Neural progenitor cell (in vitro differentiated cells): ENCODE measurements around the gene ADGRD1. TPM values are rescaled to one million over a fixed set of nuclear protein-coding genes. Genes with fewer than 3 reads are reported as not detected.

Experiments used
- DNase-seq: peaks from one replicate; pipeline ENCODE4 v3.0.0-alpha.2; 2016; ENCODE audit warnings: low spot score
- H2AFZ ChIP-seq: fragments of 200-600 bp; sonication (generic); replicated peaks from 2 replicates; pipeline ENCODE4 v1.6.1; 2016; ENCODE audit warnings: antibody characterized with exemption
- H3F3A ChIP-seq: fragments of 200-600 bp; sonication (generic); 2 replicates; pipeline ENCODE4 v1.6.1; 2016; ENCODE audit warnings: antibody characterized with exemption, low read depth
- H3K27ac ChIP-seq: fragments of 200-600 bp; sonication (generic); 2 replicates; pipeline ENCODE4 v1.5.1; 2016; ENCODE audit warnings: mild to moderate bottlenecking
- H3K27me3 ChIP-seq: fragments of 200-600 bp; sonication (generic); 2 replicates; pipeline ENCODE4 v1.6.1; 2016; ENCODE audit warnings: mild to moderate bottlenecking, moderate library complexity
- H3K36me3 ChIP-seq: fragments of 200-600 bp; sonication (generic); 2 replicates; pipeline ENCODE4 v1.5.1; 2016
- H3K4me1 ChIP-seq: fragments of 200-600 bp; sonication (generic); 2 replicates; pipeline ENCODE4 v1.6.1; 2016; ENCODE audit warnings: mixed run types
- H3K4me2 ChIP-seq: fragments of 200-600 bp; sonication (generic); 2 replicates; pipeline ENCODE4 v1.6.1; 2016
- H3K4me3 ChIP-seq: fragments of 200-600 bp; sonication (generic); 2 replicates; pipeline ENCODE4 v1.5.1; 2016
- H3K79me2 ChIP-seq: fragments of 200-600 bp; sonication (generic); 2 replicates; pipeline ENCODE4 v1.6.1; 2016; ENCODE audit warnings: low read depth
- H3K9ac ChIP-seq: fragments of 200-600 bp; sonication (generic); 2 replicates; pipeline ENCODE4 v1.6.1; 2016
- H3K9me3 ChIP-seq: fragments of 200-600 bp; sonication (generic); 2 replicates; pipeline ENCODE4 v1.5.1; 2016; ENCODE audit warnings: low read depth
- H4K20me1 ChIP-seq: fragments of 200-600 bp; sonication (generic); 2 replicates; pipeline ENCODE4 v1.6.1; 2016; ENCODE audit warnings: low read depth
- H3K27ac Mint-ChIP-seq: 3 replicates; pipeline ENCODE4 v1.8.0; 2021; ENCODE audit warnings: mixed read lengths
- H3K27me3 Mint-ChIP-seq: 2 replicates; pipeline ENCODE4 v1.8.0; 2022; ENCODE audit warnings: low read depth, mild to moderate bottlenecking, inconsistent platforms, moderate library complexity, mixed read lengths; ENCODE audit not compliant: insufficient read depth
- H3K36me3 Mint-ChIP-seq: 3 replicates; pipeline ENCODE4 v1.8.0; 2021; ENCODE audit warnings: mixed read lengths
- H3K4me1 Mint-ChIP-seq: 3 replicates; pipeline ENCODE4 v1.8.0; 2021; ENCODE audit warnings: mixed read lengths
- H3K4me3 Mint-ChIP-seq: 3 replicates; pipeline ENCODE4 v1.8.0; 2021; ENCODE audit warnings: mild to moderate bottlenecking, moderate library complexity, mixed read lengths
- H3K9me3 Mint-ChIP-seq: 3 replicates; pipeline ENCODE4 v1.8.0; 2020; ENCODE audit warnings: mixed read lengths
- CTCF ChIP-seq: fragments of 200-600 bp; sonication (generic); IDR thresholded peaks from 2 replicates; pipeline ENCODE4 v1.5.1; 2017; ENCODE audit warnings: antibody characterized with exemption, mild to moderate bottlenecking
- EZH2 ChIP-seq: fragments of 200-600 bp; sonication (generic); IDR thresholded peaks from 2 replicates; pipeline ENCODE4 v1.6.1; 2017; ENCODE audit warnings: antibody characterized with exemption, mild to moderate bottlenecking, moderate library complexity
- EZH2phosphoT487 ChIP-seq: fragments of 200-600 bp; sonication (generic); IDR thresholded peaks from 2 replicates; pipeline ENCODE4 v1.6.1; 2017; ENCODE audit warnings: antibody characterized with exemption
- total RNA-seq: library from RNA; depleted of rRNA; stranded (reverse); fragments of >200 nt; gene quantifications from 2 replicates; pipeline ENCODE4 v1.2.3, GENCODE V29; 2015; ENCODE audit warnings: low replicate concordance

ADGRD1 gene
- total RNA-seq, 1 donor from 2014 or later, result not detected

- no peaks in the 10 kb centered on the region for H3K27me3 ChIP-seq
- Mint-ChIP-seq H3K36me3 (no peaks in the 10 kb centered on the region), H3K4me3 (no peak overlapping the region), H3K27me3 (peaks cover 2% of the 10 kb centered on the region), H3K27ac (no peak overlapping the region), H3K4me1 (peaks cover 7% of the 10 kb centered on the region), H3K9me3 (no peaks in the 10 kb centered on the region)
- H3K9ac ChIP-seq, result no peak overlapping the region
- no peak overlapping the region for H2AFZ ChIP-seq
- H3K4me3 ChIP-seq, result no peak overlapping the region
- H3K9me3 ChIP-seq, result no peaks in the 10 kb centered on the region
- H3K79me2 ChIP-seq, result no peaks in the 10 kb centered on the region
- no peak overlapping the region for H3K27ac ChIP-seq
- no peaks in the 10 kb centered on the region for H4K20me1 ChIP-seq
- H3K36me3 ChIP-seq, result no peaks in the 10 kb centered on the region
- H3K4me2 ChIP-seq, result no peak overlapping the region
- no peak for DNase-seq
- no peaks in the 10 kb centered on the region for H3F3A ChIP-seq
- TF ChIP-seq EZH2 (no peak), CTCF (no peak), EZH2phosphoT487 (no peak)
- peaks cover 15% of the 10 kb centered on the region for H3K4me1 ChIP-seq
Measured at GRCh38 chr12:131120831-131121271, 167.1 kb downstream of the ADGRD1 start.

- Histone ChIP-seq H3K4me2 (no peak overlapping the region), H3K27ac (no peak overlapping the region), H3K9ac (no peak overlapping the region), H3F3A (no peaks in the 10 kb centered on the region), H3K79me2 (no peaks in the 10 kb centered on the region), H3K27me3 (no peaks in the 10 kb centered on the region), H3K4me3 (no peak overlapping the region), H4K20me1 (no peaks in the 10 kb centered on the region), H3K4me1 (peaks cover 5% of the 10 kb centered on the region), H2AFZ (no peak overlapping the region), H3K9me3 (no peaks in the 10 kb centered on the region), H3K36me3 (no peaks in the 10 kb centered on the region)
- Mint-ChIP-seq H3K9me3 (peaks cover 2% of the 10 kb centered on the region), H3K36me3 (no peaks in the 10 kb centered on the region), H3K4me1 (peaks cover 3% of the 10 kb centered on the region), H3K27ac (no peak overlapping the region), H3K27me3 (peaks cover 4% of the 10 kb centered on the region), H3K4me3 (no peak overlapping the region)
- no peak for DNase-seq
- TF ChIP-seq EZH2 (no peak), CTCF (no peak), EZH2phosphoT487 (no peak)
Measured at GRCh38 chr12:131121705-131122405, 168.1 kb downstream of the ADGRD1 start.

- no peak overlapping the region for H2AFZ ChIP-seq
- no peaks in the 10 kb centered on the region for H3F3A ChIP-seq
- H3K27ac ChIP-seq, result no peak overlapping the region
- H4K20me1 ChIP-seq, result no peaks in the 10 kb centered on the region
- no peak overlapping the region for H3K27ac Mint-ChIP-seq
- peaks cover 3% of the 10 kb centered on the region for H3K4me1 Mint-ChIP-seq
- H3K9me3 ChIP-seq, result no peaks in the 10 kb centered on the region
- H3K27me3 ChIP-seq, result no peaks in the 10 kb centered on the region
- H3K4me3 ChIP-seq, result no peak overlapping the region
- no peaks in the 10 kb centered on the region for H3K79me2 ChIP-seq
- H3K4me3 Mint-ChIP-seq, result no peak overlapping the region
- no peaks in the 10 kb centered on the region for H3K36me3 Mint-ChIP-seq
- H3K9me3 Mint-ChIP-seq, result peaks cover 3% of the 10 kb centered on the region
- peaks cover 5% of the 10 kb centered on the region for H3K4me1 ChIP-seq
- H3K27me3 Mint-ChIP-seq, result peaks cover 4% of the 10 kb centered on the region
- H3K36me3 ChIP-seq, result no peaks in the 10 kb centered on the region
- DNase-seq, result no peak
- H3K9ac ChIP-seq, result no peak overlapping the region
- no peak for TF ChIP-seq CTCF
- TF ChIP-seq EZH2, result no peak
- TF ChIP-seq EZH2phosphoT487, result no peak
- H3K4me2 ChIP-seq, result no peak overlapping the region
Measured at GRCh38 chr12:131122631-131123030, 168.9 kb downstream of the ADGRD1 start.
